LNCaP clone FGC (cell line): ENCODE data around the gene ZFP28.

ENCODE experiments used
- DNase-seq: peaks from one replicate; pipeline ENCODE4 v3.0.0-alpha.2; 2011; ENCODE audit warnings: low read depth
- H3K4me3 ChIP-seq: 2 replicates; pipeline ENCODE4 v1.5.1; 2011; ENCODE audit warnings: mild to moderate bottlenecking, low read depth, low read length, control low read depth
- CTCF ChIP-seq: IDR thresholded peaks from 2 replicates; pipeline ENCODE4 v1.5.1; 2012; ENCODE audit warnings: mild to moderate bottlenecking; ENCODE audit not compliant: control insufficient read depth, insufficient read depth; ENCODE audit errors: extremely low read depth

ZFP28 gene

GRCh38 chr19:56537442-56537841 lies 1.3 kb upstream of the ZFP28 start:
- peak overlapping the region; percentile 64 for H3K4me3 ChIP-seq
- no peak for TF ChIP-seq CTCF
- no peak for DNase-seq

GRCh38 chr19:56538254-56538760 lies 441 bp upstream of the ZFP28 start:
- peak overlapping the region; percentile 64 for H3K4me3 ChIP-seq
- DNase-seq = peak; percentile 83
- TF ChIP-seq CTCF = no peak

GRCh38 chr19:56543776-56544175 lies 5.0 kb downstream of the ZFP28 start:
- no peak for DNase-seq
- H3K4me3 ChIP-seq = no peak overlapping the region

GRCh38 chr19:56547535-56547934 lies 8.8 kb downstream of the ZFP28 start:
- TF ChIP-seq CTCF = no peak
- DNase-seq = no peak
- no peak overlapping the region for H3K4me3 ChIP-seq

More at GRCh38 chr19:56543776-56544175, 5.0 kb downstream of the ZFP28 start:
- no peak for TF ChIP-seq CTCF

GRCh38 chr19:56554272-56554869 lies 15.6 kb downstream of the ZFP28 start:
- no peak for DNase-seq
- H3K4me3 ChIP-seq = no peak overlapping the region
- no peak for TF ChIP-seq CTCF

GRCh38 chr19:56562766-56563165 lies 24.0 kb downstream of the ZFP28 start:
- no peak for DNase-seq
- H3K4me3 ChIP-seq = no peak overlapping the region
- TF ChIP-seq CTCF = no peak

- H3K4me3 ChIP-seq = peak overlapping the region; percentile 88
- TF ChIP-seq CTCF = no peak
- DNase-seq = peak; percentile 2
Measured at GRCh38 chr19:56566904-56567273, 28.1 kb downstream of the ZFP28 start.
